HG03045 (cell line): ENCODE results near the gene SIDT1.
A peak's percentile ranks its signal among the peaks of the same experiment; 100 is the strongest.

Source experiments
- ATAC-seq: cut with Tn5 transposase; IDR thresholded peaks from one replicate; pipeline ENCODE4 v1.9.1; 2021; ENCODE audit warnings: mild to moderate bottlenecking, moderate library complexity; ENCODE audit not compliant: unreplicated experiment

SIDT1 gene

DNA sequence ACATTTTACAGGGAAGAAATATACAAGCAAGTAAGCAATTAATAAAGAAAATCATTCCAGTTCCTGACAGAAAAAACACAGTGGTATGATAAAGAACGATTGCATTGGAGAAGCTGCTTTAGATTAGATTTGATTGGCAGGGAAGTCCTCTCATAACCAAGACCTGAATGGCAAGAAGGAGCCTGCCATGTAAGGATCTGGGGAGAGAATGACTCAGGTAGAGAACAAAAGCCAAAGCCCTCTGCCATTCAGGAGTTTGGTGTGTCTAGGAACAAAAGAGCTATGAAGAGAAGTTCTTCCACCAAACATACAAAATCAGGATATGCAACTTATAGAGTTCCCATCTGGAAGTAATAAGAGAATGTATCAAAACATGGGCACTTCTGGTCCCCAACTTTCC lies 57.6 kb downstream of the SIDT1 start:
- ATAC-seq = no peak

DNA sequence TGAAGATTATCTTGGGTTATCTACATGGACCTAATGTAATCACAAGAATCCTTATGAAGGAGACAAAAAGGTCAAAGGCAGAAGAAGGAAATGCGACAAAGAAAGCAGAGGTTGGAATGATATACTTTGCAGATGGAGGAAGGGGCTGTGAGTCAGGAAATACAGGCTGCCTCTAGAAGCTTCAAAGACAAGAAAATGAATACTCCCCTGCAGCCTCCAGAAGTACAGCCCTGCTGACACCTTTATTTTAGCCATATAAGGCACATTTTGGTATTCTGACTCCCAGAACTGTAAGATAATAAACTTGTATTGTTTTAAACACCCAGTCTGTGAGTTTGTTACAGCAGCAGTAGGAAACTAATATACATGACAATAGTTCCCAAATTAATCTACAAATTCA lies 58.6 kb downstream of the SIDT1 start:
- ATAC-seq = no peak

DNA sequence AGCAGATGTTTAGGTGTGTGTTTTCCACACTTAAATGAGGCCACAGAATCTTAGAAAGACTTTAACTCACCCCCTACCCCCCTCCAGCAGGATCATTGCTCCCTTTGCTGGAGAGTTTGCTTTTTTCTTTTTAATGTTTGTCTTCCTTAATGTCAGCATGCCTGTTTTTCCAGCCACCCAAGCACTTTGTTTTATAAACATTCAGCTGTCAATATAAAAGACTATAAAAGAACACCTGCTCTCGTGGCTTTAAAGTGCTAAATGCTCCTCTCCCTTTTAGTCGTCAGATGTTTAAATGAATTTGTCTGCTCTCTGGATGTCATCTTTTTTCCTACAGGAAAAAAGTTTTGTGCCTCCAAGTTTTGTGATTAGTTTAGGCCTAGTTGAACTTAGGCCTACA lies 61.7 kb downstream of the SIDT1 start:
- no peak for ATAC-seq

DNA sequence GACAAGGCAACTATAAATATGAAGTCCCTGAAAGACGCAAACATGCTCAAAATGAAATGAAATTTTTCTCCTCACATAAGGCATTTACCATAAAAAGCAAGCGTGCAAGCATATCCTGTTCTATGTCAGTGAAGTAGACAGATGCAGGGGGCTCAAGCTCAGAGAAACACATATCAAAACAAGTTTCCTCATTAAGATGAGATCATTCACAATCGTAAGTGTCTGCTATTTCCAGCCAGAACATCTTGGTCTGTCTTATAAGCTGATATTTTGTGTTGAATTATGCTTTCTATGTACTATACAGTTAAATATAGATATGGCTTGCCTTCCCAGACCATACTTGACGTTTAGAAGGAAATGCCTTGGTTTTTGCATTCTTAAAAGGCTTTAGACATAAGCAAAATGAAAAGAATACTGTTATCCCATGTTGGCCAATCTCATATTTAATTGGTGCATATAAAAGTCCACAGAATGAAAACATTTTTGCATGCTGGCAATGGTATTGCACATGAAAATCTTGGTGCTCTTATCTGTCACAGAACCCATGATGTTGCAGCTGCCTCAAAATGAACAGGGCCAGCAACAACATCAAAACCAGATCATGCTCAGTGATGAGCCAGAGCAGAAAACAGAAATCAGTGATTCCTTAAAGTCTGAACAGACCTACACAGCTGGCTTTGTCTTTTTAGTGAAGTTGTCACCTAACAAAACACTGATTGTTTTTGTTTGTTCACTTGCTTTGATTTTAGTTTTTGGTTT lies 65.4 kb downstream of the SIDT1 start:
- ATAC-seq = no peak

DNA sequence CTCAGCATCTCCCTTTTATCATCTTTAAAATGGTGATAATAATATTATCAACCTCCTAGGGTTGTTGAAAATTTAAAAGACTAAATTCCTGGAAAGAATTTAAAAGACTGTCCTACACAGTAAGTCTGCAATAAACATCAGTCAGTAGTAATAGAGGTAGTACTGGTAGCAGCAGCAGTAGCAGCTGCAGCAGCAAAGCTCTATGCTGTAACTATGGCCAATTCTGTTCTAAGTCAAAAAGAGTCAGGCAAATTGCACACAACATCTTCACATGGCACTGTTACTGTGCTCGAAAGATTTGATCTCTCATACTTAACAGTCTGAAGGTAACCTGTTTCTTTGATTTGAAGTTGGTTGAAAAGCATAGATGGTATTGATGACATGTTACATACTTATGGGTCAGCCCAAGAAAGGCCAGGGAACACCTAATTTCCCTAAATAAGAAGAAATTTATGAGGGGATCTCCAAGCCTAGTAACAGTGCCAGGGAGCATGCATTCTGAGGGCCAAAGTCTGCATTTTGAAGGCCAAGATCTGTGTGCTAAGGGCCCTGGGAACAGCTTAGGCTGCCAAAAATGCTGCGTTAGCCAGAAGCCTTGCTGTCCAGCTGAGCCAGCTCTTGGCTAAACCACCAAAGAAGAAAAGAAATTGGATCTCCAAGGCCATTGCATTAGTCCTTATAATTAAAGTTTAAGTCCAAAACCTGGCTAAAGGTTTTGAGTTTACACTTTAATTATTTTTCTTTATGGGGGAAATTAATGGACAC lies 68.2 kb downstream of the SIDT1 start:
- ATAC-seq = no peak

DNA sequence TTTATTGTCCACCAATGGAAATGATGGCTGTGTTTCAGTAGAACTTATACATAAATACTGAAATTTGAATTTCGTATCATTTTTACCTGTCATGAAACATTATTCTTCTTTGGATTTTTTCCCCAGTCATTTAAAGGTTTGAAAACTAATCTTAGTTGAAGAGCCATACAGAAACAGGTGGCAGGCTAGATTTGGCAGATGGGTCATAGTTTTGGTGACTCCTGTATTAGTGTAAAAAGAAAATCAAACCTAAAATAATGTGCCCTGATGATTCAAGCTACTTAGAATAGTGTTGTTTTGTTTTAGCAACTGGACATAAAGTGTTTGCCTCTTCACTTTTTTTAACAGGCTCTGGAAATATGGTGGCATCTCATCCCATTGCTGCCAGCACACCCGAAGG lies 68.9 kb downstream of the SIDT1 start:
- no peak for ATAC-seq

DNA sequence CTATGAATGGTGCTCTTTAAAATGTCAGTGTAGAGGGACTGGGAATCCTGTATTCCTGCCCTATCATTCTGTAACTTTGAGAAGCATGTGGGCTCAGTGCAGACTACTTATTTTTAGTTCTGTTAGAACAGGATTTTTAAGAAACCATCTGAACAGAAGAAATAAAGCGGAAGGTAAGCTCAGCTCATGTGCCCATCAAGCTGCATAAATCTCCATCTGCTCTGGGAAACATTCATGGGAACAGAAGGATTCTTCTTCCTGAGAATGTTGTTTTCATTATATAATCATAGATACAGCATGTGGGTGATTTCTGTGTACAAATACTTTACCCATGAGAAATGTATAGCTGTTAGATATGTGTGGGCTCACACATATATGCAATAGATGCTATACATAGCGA lies 69.9 kb downstream of the SIDT1 start:
- ATAC-seq = no peak

DNA sequence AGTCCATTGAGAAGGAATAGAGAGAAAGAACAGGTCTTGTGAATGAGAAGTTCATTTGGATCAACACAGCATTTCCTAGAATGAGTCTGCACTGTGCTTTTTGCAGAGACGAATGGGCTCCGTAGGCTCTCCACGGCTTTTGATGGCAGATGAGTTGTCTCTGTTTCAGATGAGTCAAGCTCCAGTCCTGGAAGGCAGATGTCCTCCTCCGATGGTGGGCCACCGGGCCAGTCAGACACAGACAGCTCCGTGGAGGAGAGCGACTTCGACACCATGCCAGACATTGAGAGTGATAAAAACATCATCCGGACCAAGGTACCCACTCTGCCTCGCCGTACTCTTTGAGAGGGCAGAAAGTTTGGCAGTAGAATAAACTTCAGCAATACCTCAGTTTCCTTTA lies 70.5 kb downstream of the SIDT1 start:
- no peak for ATAC-seq

DNA sequence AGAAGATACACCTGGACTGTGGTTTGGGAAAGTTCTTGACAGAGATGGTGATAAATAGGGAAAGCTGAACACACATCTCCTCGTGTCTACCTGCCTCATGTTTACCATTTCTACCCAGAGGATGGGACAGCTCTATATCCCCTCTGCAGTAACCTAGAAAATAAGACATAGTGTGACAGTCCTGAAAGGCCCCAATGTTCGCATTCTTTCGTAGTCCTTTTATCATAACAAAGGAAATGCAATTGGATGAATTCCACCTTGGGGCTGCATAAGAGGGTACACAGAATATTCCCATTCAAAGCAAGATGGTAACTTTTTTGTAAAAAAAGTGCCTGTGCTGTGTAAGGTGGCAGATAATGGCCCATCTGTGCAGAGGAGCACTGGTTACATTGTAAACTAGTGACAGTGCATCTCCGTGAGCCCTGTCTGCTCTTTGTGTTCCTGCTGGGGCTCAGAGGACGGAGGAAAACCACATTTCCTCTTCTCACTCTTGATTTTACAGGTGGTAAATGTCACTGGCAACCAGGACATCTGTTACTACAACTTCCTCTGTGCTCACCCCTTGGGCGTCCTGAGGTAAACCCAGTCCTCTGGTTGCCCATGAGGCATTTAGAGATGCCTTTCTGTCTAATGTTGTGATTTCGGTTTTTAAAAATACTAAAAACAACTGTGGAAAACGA lies 74.3 kb downstream of the SIDT1 start:
- ATAC-seq = peak; percentile 97

DNA sequence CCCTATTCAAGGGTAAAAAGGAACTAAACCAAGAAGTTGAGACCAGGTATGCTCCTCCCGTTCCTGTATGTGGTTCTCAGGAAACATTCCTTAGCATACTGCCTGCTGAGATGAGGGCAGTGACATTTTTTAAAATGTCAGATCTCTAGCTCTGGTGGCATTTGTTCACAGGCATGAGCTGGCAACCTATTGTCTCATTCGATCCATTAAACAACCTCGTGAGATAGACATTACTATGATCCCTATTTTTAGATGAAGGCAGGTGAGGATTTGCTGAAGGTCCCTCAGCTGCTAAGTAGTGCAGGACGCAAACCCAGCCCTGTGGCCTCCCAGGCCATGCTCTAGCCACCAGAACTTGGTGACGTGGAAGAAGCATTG lies 74.9 kb downstream of the SIDT1 start:
- ATAC-seq = no peak

DNA sequence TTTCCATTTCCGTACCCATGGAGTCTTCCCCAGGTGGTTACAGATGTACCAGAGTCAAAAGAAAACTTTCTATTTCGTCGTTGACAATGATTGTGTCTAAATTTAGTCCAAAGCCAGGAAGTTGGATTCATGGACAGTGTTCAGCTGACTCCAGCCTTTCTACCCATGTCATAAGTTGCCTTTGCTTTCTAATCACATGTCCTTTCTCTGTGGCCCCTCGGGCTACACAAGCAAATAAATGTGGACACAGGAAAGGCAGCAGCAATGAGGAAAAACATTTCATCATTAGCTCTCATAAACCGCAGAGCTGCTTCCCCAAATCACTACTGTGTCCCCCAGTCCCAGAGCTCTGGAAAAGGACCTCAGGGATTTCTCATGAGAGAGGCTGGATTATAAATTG lies 82.0 kb downstream of the SIDT1 start:
- ATAC-seq = no peak

DNA sequence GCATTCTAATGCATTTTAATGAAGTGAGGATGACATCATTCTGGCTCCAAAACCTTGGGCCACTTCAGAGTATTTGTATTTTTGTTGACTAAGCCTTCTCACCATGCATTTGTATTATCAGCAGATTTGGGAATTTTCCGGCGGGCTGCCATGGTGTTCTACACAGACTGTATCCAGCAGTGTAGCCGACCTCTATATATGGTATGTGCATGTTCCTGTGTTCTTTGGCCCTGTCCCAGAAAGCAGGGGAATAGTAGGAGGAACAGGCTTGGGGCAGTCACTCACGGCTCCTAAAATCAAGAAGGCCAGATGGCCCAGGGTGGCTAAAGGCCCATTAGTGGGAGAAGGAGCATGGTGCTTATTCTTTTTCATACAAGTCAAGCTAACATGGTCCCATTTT lies 83.6 kb downstream of the SIDT1 start:
- ATAC-seq = no peak

DNA sequence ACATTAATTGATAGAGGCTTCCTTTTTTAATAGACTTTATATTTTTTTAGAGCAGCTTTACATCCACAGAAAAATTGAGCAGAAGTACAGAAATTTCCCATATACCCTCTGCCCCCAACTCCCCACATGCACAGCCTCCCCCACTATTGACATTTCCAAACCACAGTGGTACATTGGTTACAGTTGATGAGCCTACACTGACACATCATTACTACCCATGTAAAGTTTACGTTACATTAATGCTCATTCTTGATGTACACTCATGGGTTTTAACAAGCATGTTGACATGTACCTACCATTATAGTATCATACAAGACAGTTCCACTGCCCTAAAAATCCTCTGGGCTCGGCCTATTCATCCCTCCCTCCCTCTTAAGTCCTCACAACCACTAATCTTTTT lies 85.4 kb downstream of the SIDT1 start:
- no peak for ATAC-seq

DNA sequence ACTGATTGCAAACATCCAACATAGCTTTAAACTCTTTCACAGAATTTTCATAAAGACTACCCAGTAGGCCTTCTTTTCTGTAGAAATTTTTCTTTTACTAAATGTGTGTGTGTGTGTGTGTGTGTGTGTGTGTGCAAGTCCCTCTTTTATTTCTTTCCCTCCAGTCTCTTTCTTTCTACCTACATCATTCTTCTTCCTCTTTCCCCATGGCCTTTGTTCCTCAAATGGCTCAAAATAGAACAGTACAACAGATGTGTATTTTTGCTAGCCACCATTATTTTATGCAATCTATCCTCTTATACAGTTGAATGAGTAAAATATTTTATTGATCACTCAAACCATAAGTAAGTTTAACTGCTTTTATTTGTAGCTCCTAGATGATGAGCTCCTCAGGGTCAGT lies 87.7 kb downstream of the SIDT1 start:
- ATAC-seq = no peak

DNA sequence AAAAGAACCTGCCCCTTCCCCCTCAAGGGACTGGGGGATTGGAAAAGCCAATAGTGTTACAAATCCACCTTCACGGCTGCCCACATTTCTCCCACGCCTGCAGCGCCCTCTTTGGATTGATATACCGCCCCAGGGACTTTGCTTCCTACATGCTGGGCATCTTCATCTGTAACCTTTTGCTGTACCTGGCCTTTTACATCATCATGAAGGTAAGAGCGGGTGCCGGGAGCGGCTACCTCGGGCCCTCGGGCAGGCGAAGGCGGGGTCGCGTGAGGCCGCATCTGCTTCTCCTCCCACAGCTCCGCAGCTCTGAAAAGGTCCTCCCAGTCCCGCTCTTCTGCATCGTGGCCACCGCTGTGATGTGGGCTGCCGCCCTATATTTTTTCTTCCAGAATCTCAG lies 91.0 kb downstream of the SIDT1 start:
- ATAC-seq = no peak

DNA sequence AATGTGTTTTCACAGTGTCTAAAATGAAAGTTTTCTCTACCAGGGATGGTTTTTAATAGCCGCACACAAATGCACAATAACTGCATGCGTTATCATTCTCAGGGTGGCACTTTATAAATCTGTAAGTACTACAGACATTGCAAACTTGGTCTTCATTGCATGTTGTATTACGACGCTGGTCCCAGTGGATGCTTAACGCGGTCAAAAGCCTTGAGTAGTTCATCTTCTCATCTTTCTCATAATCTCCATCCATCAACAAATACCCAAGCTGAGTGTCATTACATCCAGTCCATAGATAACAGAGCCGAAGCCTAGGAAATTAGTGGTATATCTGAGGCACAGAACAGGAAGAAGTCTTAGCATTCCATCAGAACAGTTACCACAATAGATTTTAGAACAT lies 91.5 kb downstream of the SIDT1 start:
- no peak for ATAC-seq

DNA sequence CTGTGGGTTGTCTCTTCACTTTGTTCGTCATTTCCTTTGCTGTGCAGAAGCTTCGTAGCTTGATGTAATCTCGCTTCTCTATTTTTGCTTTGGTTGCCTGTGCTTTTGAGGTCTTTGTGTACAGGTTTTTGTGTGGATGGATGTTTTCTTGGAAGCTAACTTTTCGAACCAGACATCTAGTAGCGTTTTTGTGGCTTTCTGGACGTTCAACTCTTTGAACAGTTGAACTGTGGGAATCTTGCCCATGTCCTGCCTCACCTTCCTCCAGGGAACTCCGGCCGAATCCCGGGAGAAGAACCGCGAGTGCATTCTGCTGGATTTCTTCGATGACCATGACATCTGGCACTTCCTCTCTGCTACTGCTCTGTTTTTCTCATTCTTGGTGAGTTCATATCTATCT lies 93.5 kb downstream of the SIDT1 start:
- no peak for ATAC-seq

DNA sequence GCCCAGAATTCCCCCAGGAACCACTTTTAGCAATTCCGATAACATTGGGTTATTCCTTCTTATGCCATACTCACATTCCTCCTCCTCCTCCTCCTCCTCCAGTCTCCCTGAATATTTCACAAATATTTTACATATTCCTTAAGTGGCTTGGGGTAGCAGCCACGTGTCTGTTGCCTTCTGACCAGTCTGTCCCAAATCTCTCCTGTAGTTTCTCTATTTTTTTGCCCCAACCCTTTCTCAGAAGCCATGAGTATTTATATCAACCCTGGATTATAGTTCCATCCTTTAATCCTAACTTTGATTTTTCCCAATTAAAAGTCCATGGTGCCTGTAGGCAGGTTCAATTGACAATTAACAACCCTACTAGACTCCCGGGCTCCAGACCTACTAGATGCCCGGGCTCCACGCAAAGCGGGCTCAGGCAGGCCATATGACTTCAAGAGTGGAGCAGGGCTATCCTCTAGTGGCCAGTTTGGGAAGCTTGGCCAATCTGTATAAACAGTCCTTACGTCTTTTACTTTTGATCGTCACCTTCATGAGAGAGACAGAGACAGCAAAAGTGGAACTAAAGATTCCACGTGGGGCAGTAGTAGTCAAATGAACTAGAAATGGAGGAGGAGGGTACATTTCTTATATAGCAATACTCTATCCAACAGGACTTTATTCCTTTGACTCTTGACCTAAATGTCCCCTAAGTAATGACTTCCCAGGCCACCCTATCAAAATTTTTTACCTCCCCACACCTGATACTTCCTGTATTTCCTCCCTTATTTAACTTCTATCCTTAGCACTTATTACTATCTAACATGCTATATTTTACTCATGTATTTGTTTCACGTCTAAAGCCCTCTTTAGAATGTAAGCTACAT lies 94.4 kb downstream of the SIDT1 start:
- no peak for ATAC-seq

DNA sequence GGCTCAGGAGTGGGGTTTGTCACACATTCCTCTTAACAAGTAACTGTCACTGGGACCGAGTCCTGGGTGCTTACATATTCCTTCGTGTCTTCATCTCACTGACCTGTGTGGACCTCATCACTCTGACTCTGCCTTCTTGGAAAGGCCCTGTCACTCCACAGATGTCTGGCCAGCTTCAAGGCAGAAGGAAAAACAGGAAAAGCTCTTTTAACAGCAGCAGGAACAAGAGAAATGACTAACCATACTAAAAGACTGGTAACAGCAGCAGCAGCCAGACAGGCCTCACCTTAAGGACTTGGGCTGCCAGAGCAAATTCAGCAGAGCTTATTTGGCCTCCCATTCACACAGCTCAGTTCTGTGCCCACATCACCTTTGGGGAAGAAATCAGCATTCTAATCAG lies 96.0 kb downstream of the SIDT1 start:
- ATAC-seq = no peak

DNA sequence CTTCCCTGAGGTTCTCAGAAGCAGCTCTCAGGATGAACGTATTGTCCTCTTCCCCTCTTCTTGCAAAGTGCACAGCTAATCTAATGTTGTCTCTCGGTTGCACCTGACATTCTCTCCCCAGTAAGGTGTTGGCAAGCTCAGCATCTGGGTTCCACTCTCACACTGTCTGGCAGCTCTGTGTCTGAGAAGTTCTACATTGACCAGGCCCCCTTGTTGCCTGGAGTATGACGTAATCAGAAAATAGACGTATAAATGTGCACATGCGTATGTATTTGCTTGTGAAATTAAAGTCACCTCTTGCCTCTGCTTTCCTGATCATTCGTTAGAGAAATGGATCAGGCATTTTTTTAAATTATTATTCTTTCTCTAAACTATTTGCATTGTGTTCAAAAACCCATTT lies 96.4 kb downstream of the SIDT1 start:
- no peak for ATAC-seq
